Loucy (cell line): ENCODE measurements around the gene CALHM4.
"Not testable (repeated sequence)": the region's sequence is repeated elsewhere in the genome, so short reads cannot be mapped to it uniquely, and the experiment has no call there.

ENCODE experiments used
- H2AFZ ChIP-seq: fragments of 200-600 bp; sonication (generic); 2 replicates; pipeline ENCODE4 v1.6.0; 2016; ENCODE audit warnings: antibody characterized with exemption, mild to moderate bottlenecking, low read length, moderate library complexity
- H3F3A ChIP-seq: fragments of 200-600 bp; 2 replicates; pipeline ENCODE4 v1.6.0; 2016; ENCODE audit warnings: antibody characterized with exemption, low read depth, mild to moderate bottlenecking
- H3K27me3 ChIP-seq: fragments of 200-600 bp; sonication (generic); 2 replicates; pipeline ENCODE4 v1.6.1; 2014; ENCODE audit warnings: low read length, mild to moderate bottlenecking; ENCODE audit not compliant: insufficient read depth, poor library complexity, severe bottlenecking
- H3K36me3 ChIP-seq: fragments of 200-600 bp; sonication (generic); 2 replicates; pipeline ENCODE4 v1.6.1; 2016; ENCODE audit warnings: low read length; ENCODE audit not compliant: insufficient read depth
- H3K4me1 ChIP-seq: fragments of 200-600 bp; sonication (generic); 2 replicates; pipeline ENCODE4 v1.5.1; 2014; ENCODE audit warnings: low read length, mild to moderate bottlenecking; ENCODE audit not compliant: insufficient read depth, poor library complexity, severe bottlenecking
- H3K4me2 ChIP-seq: fragments of 200-600 bp; sonication (generic); 2 replicates; pipeline ENCODE4 v1.6.0; 2014; ENCODE audit warnings: antibody characterized with exemption, low read length, low read depth, mild to moderate bottlenecking; ENCODE audit not compliant: poor library complexity, severe bottlenecking
- H3K4me3 ChIP-seq: fragments of 200-600 bp; sonication (generic); 2 replicates; pipeline ENCODE4 v1.5.1; 2014; ENCODE audit warnings: low read length, mild to moderate bottlenecking, mixed read lengths; ENCODE audit not compliant: poor library complexity, severe bottlenecking
- H3K79me2 ChIP-seq: fragments of 200-600 bp; sonication (generic); 2 replicates; pipeline ENCODE4 v1.6.1; 2014; ENCODE audit warnings: low read length; ENCODE audit not compliant: insufficient read depth
- H3K9ac ChIP-seq: fragments of 200-600 bp; sonication (generic); 2 replicates; pipeline ENCODE4 v1.6.0; 2014; ENCODE audit warnings: mild to moderate bottlenecking, low read depth, low read length, moderate library complexity; ENCODE audit not compliant: poor library complexity, severe bottlenecking
- H3K9me2 ChIP-seq: fragments of 200-600 bp; sonication (generic); replicated peaks from 2 replicates; pipeline ENCODE4 v1.6.1; 2016; ENCODE audit warnings: low read depth, low read length, mixed read lengths
- H3K9me3 ChIP-seq: fragments of 200-600 bp; sonication (generic); 2 replicates; pipeline ENCODE4 v1.6.1; 2014; ENCODE audit warnings: mild to moderate bottlenecking, antibody characterized with exemption, low read length, low read depth; ENCODE audit not compliant: insufficient read depth
- H4K20me1 ChIP-seq: fragments of 200-600 bp; sonication (generic); 2 replicates; pipeline ENCODE4 v1.6.0; 2014; ENCODE audit warnings: antibody characterized with exemption, low read length, mild to moderate bottlenecking; ENCODE audit not compliant: insufficient read depth, poor library complexity, severe bottlenecking
- EZH2phosphoT487 ChIP-seq: fragments of 200-600 bp; IDR thresholded peaks from 2 replicates; pipeline ENCODE4 v1.6.1; 2018; ENCODE audit warnings: antibody characterized with exemption, mild to moderate bottlenecking, moderate library complexity, borderline replicate concordance
- TF ChIP-seq, protein P1 (sequence below): fragments of 200-600 bp; sonication (generic); conservative IDR thresholded peaks from 2 replicates; pipeline ENCODE4 v1.5.1; 2014; ENCODE audit warnings: mild to moderate bottlenecking, antibody characterized with exemption, low read length

The CALHM4 gene

GRCh38 chr6:116595247-116595646 lies 41.7 kb downstream of the CALHM4 start:
- Histone ChIP-seq H3F3A (no peaks in the 10 kb centered on the region), H3K4me3 (no peak overlapping the region), H2AFZ (no peak overlapping the region), H3K79me2 (no peaks in the 10 kb centered on the region), H3K9me3 (no peaks in the 10 kb centered on the region), H3K36me3 (peaks cover 35% of the 10 kb centered on the region; the same call in 1 of the 2 replicates), H4K20me1 (no peaks in the 10 kb centered on the region), H3K27me3 (no peaks in the 10 kb centered on the region), H3K4me2 (no peak overlapping the region), H3K4me1 (no peaks in the 10 kb centered on the region), H3K9me2 (no peaks in the 10 kb centered on the region), H3K9ac (no peak overlapping the region)
- no peak for TF ChIP-seq EZH2phosphoT487
- TF ChIP-seq, protein P1, sequence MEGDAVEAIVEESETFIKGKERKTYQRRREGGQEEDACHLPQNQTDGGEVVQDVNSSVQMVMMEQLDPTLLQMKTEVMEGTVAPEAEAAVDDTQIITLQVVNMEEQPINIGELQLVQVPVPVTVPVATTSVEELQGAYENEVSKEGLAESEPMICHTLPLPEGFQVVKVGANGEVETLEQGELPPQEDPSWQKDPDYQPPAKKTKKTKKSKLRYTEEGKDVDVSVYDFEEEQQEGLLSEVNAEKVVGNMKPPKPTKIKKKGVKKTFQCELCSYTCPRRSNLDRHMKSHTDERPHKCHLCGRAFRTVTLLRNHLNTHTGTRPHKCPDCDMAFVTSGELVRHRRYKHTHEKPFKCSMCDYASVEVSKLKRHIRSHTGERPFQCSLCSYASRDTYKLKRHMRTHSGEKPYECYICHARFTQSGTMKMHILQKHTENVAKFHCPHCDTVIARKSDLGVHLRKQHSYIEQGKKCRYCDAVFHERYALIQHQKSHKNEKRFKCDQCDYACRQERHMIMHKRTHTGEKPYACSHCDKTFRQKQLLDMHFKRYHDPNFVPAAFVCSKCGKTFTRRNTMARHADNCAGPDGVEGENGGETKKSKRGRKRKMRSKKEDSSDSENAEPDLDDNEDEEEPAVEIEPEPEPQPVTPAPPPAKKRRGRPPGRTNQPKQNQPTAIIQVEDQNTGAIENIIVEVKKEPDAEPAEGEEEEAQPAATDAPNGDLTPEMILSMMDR: no peak

DNA sequence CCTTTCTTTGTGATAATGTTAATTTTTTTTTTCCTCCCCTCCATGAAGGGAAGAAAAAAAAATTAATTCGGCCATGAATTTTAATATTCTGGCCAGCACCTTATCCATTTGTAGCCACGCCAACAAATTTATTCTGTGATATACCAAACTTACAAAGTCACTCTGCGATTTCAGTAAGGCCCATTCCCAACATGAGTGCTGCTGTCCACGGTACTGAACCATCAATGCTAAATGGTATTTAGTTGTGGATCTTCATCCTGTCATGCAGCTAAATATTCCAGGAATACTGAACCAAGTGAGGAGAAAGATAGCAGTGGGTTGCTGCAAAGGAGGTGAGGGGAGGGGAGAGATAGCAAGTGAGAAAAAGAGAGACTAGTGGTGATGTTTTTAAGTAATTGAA lies 43.3 kb downstream of the CALHM4 start:
- Histone ChIP-seq H3K9me2 (no peaks in the 10 kb centered on the region), H3K4me3 (no peak overlapping the region), H3K9ac (no peak overlapping the region), H3K4me1 (no peaks in the 10 kb centered on the region), H4K20me1 (no peaks in the 10 kb centered on the region), H3K4me2 (no peak overlapping the region), H2AFZ (no peak overlapping the region), H3F3A (no peaks in the 10 kb centered on the region), H3K79me2 (no peaks in the 10 kb centered on the region), H3K36me3 (peaks cover 23% of the 10 kb centered on the region; the same call in 1 of the 2 replicates), H3K9me3 (no peaks in the 10 kb centered on the region), H3K27me3 (no peaks in the 10 kb centered on the region)
- no peak for TF ChIP-seq EZH2phosphoT487
- TF ChIP-seq, protein P1: no peak

DNA sequence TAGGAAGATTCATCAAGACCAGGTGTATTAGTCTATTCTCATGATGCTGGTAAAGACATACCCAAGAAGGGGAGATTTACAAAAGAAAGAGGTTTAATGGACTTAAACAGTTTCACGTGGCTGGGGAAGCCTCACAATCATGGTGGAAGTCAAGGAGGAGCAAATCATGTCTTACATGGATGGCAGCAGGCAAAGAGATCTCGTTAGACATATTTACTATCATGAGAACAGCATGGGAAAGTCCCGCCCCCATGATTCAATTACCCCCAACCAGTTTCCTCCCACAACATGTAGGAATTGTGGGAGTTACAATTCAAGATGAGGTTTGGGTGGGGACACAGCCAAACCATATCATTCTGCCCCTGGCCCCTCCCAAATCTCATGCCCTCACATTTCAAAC lies 50.4 kb downstream of the CALHM4 start:
- H3K4me2 ChIP-seq, H3K36me3 ChIP-seq, H3K9me2 ChIP-seq, H3K9me3 ChIP-seq, H3K27me3 ChIP-seq, H3K9ac ChIP-seq, H3K4me1 ChIP-seq, H3K4me3 ChIP-seq, H3F3A ChIP-seq, H4K20me1 ChIP-seq, H2AFZ ChIP-seq, H3K79me2 ChIP-seq: not testable (repeated sequence)

GRCh38 chr6:116604868-116605267 lies 51.3 kb downstream of the CALHM4 start:
- not testable (repeated sequence) for H3K79me2 ChIP-seq, H3K9me2 ChIP-seq, H3K27me3 ChIP-seq, H2AFZ ChIP-seq, H3K9me3 ChIP-seq, H3K4me1 ChIP-seq, H4K20me1 ChIP-seq, H3K4me2 ChIP-seq, H3K9ac ChIP-seq, H3F3A ChIP-seq, H3K4me3 ChIP-seq, H3K36me3 ChIP-seq
